GM23248 (cell line): ENCODE results near the gene ZNF277.

Experiments
- EZH2 ChIP-seq: fragments of 200-600 bp; sonication (generic); IDR thresholded peaks from 2 replicates; pipeline ENCODE4 v1.6.1; 2018; ENCODE audit warnings: antibody characterized with exemption, mild to moderate bottlenecking; ENCODE audit not compliant: insufficient read depth, poor library complexity, severe bottlenecking
- EZH2phosphoT487 ChIP-seq: fragments of 200-600 bp; sonication (generic); IDR thresholded peaks from 2 replicates; pipeline ENCODE4 v1.6.1; 2018; ENCODE audit warnings: antibody characterized with exemption, moderate library complexity, mild to moderate bottlenecking, low read depth; ENCODE audit not compliant: insufficient read depth

DNA sequence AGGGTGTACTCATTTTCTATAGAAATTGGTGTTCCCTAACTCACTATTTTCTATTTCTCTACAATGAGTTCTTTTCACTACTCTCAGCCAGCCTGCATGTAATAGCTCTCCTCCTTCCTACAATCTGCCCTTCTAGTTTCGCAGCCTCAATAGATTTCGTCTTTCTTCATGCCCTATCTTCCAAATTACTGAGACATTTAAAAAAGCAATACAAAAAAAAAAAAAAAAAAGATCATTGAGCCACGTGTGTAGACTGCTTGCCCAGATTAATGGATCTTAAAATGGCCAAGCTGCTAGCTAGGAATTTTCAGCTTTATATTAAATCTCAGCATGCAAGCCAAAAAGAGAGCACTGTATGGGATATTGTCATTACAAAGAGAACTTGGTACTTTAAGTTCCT lies 55.5 kb downstream of the ZNF277 start:
- TF ChIP-seq EZH2phosphoT487 (no peak), EZH2 (no peak)
